ELR (cell line): ENCODE results near the gene GMDS.

ENCODE experiments used
- DNase-seq: peaks from one replicate; pipeline ENCODE4 v3.0.0-alpha.2; 2015; ENCODE audit warnings: low read depth

Gene GMDS

DNA sequence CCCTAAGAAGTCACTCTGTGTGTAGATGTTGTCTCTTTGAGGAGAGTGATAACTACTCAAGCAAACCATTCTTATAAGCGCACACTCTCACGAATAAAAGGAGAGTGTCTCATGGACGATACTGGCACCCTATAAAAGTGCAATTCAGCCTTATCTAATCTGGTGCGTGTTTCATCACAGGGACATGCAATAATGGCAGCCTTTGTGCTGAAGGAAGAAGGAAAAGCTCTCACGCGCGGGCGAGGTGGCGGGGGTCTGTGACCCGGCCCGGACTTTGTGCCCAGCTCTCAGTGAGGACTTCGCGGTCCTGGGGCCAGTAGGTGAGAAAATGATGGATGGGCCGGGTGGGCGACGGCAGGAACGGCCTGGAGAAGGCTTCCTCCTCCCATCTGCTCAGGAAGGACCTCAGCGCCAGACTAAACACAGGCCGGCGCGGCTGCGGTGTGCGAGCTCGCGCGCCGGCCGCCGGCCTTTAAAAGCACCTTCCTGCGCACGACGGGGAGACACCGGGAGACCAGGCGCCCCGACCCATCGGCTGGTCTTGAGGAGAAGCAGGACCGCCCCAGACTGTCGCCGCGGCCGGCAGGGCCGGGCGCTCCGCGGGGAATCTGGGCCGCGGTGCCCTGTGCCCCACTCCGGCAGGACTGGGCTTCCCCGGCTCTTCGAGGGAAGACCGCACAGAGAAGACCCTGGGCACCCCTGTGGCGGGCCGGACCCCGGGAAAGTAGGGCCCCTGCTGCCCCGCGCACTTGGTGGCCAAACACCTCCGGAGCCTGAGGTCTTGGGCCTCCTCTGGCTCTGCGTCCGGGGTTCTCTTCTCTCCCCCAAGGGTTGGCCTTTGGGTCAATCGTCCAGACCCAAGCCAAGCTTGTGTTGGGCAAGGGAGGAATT is 644.0 kb downstream of the GMDS start:
- DNase-seq = no peak

GRCh38 chr6:1600764-1601157 is 644.6 kb downstream of the GMDS start:
- DNase-seq = no peak

DNA sequence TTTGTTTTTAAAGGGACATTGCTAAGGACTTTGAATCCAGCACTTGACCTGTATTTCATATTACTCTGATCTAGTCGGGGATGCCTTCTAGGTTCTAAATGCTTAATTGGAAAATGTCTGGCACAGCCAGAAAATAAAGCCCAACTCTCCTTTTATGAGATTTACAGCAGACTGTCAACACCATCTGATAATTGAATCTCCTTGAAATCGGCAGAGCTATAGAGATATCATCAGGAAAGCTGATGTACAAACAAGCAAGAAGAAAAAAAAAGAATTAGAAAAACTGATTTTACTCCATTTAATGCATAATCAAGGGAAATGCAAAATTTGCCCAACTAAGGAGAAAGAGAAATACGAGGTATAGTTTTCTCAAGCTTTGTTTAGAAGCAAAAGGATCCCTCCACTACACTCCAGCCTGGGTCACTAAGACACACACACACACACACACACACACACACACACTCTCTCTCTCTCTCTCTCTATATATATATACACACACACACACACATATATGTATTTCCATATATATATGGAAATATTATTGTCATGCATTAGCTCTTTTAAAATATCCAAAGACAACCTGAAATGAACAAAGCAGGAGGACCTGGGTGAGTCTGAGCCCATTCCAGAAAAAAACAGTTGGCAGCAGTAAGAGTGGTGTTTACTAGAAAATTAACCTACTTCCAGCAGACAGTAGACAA is 645.2 kb downstream of the GMDS start:
- no peak for DNase-seq

DNA sequence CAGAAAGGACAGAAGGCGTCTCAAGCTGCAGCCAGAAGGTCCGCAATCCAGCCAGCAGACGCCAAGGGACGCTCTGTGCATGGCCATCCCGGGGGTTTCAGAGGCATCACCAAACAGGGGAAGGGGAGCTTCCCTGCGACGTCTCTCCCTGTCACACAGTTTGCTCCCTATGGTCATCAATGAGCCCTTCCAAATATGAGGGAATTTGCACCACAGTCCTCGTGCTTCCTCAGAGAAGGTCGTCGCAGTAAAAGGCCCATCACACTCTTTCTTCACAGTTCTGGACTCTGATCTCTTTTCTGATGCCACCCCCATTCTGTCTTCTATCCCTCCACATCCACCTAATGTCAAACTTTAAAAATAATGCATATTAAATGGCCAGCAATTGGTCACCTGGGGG is 645.9 kb downstream of the GMDS start:
- DNase-seq = no peak

DNA sequence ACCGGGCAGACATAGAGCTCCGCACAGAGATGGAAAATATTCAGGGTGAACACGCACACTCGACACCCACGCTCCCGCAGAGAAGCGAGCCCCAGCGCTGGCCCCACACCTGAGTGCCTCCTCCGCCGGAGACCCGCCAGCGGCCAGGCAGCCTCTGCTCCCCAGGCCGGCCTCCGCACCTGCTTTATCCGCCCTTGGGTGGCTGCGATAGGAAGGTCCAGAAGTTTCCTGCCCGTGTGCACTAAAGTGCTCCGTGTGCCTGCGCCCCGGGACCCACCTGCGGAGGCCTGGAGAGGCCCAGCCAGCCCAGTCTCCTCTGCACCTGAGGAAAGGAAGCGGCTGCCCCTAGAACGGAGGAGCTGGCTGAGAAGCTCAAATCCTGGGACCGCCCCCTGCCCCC is 646.5 kb downstream of the GMDS start:
- DNase-seq = no peak

DNA sequence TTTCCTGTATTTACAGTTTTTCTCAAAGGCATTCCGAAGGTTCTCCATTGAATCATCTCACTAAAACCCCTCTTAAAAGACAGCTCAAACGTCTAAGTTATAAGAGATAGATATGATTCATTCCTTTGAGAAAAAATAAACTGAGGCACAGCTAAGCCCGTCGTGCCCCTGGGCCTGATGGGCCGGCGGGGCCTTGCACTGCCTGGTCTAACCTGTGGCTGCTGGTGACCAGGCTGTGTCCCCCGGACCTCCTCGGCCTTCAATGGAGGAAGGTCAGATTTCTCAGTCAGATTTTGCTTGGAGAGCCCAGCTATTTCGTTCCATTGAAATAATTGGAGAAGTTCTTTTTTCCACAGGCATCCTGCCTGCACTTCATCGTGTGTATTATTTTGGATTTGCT is 647.0 kb downstream of the GMDS start:
- DNase-seq = no peak

DNA sequence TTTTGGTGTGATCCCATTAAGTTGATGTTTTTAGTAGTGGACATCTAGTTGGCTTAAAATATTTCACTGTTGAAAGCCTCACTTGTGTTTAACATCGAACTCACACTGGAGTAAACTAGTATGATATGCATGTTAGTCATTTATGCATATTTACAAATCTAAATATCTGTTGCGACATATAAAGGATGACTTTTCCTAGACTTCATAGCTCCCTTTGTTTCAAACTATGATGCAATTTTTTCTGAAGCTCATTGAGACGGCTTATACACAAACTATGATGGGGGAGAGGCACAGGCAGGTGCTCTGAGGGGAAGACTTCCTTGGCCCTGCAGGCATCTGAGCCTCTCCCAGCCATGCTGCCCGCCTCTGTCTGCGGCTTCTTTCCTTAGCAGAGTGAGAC is 647.5 kb downstream of the GMDS start:
- DNase-seq = peak; percentile 83

- DNase-seq = no peak
Observed at GRCh38 chr6:1597121-1597744, 648.2 kb downstream of the GMDS start.

- peak; percentile 54 for DNase-seq
Observed at GRCh38 chr6:1596088-1596852, 649.1 kb downstream of the GMDS start.

- no peak for DNase-seq
Observed at GRCh38 chr6:1595271-1596087, 649.9 kb downstream of the GMDS start.

DNA sequence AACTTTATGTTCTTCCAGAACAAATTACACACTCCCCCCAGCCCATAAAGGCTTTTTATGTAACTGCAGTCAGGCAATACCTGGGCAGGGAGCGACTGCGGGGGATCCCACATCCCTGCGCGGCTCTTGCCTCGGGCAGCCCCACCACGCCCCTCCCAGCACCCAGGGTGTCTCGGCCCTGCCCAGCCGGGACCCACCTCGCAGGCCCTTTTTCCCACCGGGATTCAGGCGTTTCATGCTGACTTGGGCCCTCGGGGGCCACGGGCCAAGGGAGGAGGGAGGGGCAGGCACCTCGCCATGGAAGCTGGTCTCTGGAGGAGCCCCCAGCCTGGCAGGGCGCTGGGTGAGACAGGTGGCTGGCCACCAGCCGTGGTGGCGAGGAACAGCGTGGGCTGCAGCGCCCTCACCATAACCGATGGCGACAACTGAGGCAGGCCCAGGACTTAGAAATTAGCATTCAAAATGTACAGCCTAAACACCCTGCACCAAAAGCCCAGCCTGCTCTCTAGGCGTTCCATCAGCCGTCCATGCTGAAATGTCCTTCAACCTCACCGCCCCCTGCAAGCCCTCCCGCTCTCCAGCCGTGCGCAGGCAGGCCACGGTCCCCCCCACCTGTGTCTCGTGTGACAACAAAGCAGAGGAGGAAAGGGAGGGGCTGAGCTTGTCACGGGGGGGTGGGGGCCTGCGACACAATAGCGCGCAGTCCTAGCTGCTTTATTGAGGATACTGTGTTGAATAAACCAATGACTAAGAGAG is 650.8 kb downstream of the GMDS start:
- no peak for DNase-seq

- no peak for DNase-seq
Observed at GRCh38 chr6:1593958-1594314, 651.5 kb downstream of the GMDS start.

DNA sequence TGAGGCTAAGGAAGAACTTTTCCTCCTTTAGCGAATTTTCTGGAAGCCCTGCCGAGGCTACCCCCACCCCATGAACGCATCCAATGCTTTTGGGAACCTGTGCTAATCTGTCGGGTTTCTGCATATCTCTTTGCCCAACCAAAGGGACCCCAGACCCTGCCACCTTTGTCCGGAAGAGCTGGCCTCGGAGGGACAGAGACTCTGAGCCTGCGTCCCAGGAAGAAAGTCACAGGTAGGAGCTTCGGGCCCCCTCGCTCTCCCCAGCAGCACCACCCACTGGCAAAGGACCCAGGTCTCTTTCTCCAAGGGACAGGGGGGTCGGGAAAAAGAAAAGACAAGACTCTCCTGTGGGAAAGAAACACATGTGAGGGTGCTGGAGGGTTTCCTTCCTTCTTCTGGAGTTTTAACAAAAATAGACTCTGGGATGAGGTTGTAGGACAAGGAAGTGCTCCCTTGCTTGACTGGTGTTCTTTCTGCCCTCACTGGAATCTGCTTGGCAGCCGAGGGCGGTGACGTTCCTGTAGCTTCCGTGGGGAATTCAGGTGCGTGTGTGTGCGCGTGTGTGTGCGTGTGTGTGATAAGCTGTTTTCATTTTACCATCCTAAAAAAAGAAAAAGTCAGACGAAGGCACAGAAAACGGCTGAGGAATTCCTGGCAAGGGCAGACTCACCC is 652.0 kb downstream of the GMDS start:
- DNase-seq = no peak

DNA sequence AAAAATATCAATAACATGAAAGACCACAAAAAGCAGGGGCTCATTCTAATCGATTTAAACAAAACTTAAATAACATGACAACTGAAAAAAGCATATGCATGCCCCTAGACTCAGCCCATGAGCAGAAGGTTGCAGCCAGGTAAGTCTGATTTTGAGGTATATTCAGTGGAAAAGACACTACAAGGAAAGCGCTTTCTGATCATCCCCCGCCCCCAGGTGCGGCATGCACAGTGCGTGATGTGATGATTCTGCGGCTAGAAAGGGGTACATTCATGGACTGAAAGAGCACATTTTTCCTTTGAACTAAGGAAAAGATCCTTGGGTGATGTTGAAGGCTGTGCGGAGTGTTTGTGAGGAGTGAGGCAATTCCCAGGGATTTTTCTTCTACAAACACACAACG is 652.6 kb downstream of the GMDS start:
- no peak for DNase-seq

GRCh38 chr6:1591926-1592325 is 653.5 kb downstream of the GMDS start:
- no peak for DNase-seq

- DNase-seq = no peak
Observed at GRCh38 chr6:1591243-1591642, 654.2 kb downstream of the GMDS start.

- no peak for DNase-seq
Observed at GRCh38 chr6:1590580-1590979, 654.8 kb downstream of the GMDS start.

DNA sequence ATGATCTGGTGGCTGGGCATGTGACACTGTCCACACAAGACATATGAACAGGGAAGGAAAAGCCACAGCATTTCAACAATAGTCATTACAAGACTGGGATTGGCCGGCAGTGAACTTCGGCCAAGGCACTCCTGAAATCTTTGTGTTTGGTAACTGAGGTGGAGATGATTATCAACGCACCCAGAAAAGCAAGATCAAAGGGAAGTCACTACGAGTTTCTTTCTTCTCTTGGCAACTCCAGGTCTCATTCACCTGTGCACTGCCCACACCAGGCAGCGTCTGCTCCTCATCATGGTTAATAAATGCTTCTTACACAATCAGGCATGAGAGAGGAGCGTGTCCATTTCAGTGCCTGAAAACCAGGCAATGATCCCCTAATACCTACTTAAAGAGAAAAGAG is 656.2 kb downstream of the GMDS start:
- DNase-seq = no peak

- no peak for DNase-seq
Observed at GRCh38 chr6:1587977-1588376, 657.4 kb downstream of the GMDS start.

- no peak for DNase-seq
Observed at GRCh38 chr6:1587546-1587945, 657.9 kb downstream of the GMDS start.
